Heart left ventricle (tissue), 16 donors: Measurements from ENCODE around the gene LRP1B. TPM values are rescaled to one million over a fixed set of nuclear protein-coding genes. Genes with fewer than 3 reads are reported as not detected.
"Not testable (repeated sequence)": the region's sequence is repeated elsewhere in the genome, so short reads cannot be mapped to it uniquely, and the experiment has no call there.

Experiments used
- ATAC-seq, 4 donors: fragments of 200-7000 bp; cut with Tn5 transposase; one replicate each; pipeline ENCODE4 v1.9.1; 2020 to 2022; ENCODE audit warnings: moderate library complexity in 4 of 4, mild to moderate bottlenecking in 3 of 4, moderate number of reproducible peaks in 1 of 4
- DNase-seq, 5 donors: peaks; one replicate each; pipeline ENCODE4 v3.0.0-alpha.2; 2020
- H3K27ac ChIP-seq, 12 donors: fragments of 200-600 bp; sonication (generic) in 4 of 12; one replicate each; pipeline versions ENCODE4 v1.5.0 to v1.8.0; 2016 to 2022; ENCODE audit warnings: mild to moderate bottlenecking in 2 of 12
- H3K27me3 ChIP-seq, 9 donors: fragments of 200-600 bp; sonication (generic) in 2 of 9; one replicate each; pipeline versions ENCODE4 v1.5.1 to v1.8.0; 2016 to 2022; ENCODE audit warnings: mild to moderate bottlenecking in 3 of 9
- H3K36me3 ChIP-seq, 9 donors: fragments of 200-600 bp; sonication (generic) in 2 of 9; one replicate each; pipeline versions ENCODE4 v1.5.0 to v1.8.0; 2018 to 2022; ENCODE audit warnings: mild to moderate bottlenecking in 2 of 9
- H3K4me1 ChIP-seq, 12 donors: fragments of 200-600 bp; sonication (generic) in 4 of 12; one replicate each; pipeline versions ENCODE4 v1.5.0 to v1.8.0; 2016 to 2022; ENCODE audit warnings: mild to moderate bottlenecking in 3 of 12
- H3K4me3 ChIP-seq, 12 donors: fragments of 200-600 bp; sonication (generic) in 4 of 12; one replicate each; pipeline versions ENCODE4 v1.5.0 to v1.8.0; 2017 to 2022; ENCODE audit warnings: mild to moderate bottlenecking in 9 of 12, moderate library complexity in 4 of 12
- H3K9me3 ChIP-seq, 12 donors: fragments of 200-600 bp; sonication (generic) in 4 of 12; one replicate each; pipeline versions ENCODE4 v1.5.0 to v1.8.0; 2016 to 2022; ENCODE audit warnings: mild to moderate bottlenecking in 1 of 12
- CTCF ChIP-seq, 12 donors: fragments of 200-600 bp; sonication (generic) in 4 of 12; IDR thresholded peaks; one replicate each; pipeline versions ENCODE4 v1.5.0 to v1.8.0; 2018 to 2022; ENCODE audit warnings: antibody characterized with exemption in 12 of 12, mild to moderate bottlenecking in 5 of 12
- POLR2A ChIP-seq, 2 donors: fragments of 450-650 bp; IDR thresholded peaks; one replicate each; pipeline ENCODE4 v1.6.1; 2017; ENCODE audit warnings: antibody characterized with exemption in 2 of 2, mild to moderate bottlenecking in 2 of 2, moderate library complexity in 2 of 2
- WGBS, 4 donors: extraction: QIAGEN DNeasy Blood & Tissue Kit in 2 of 4; methylation state at CpG; one replicate each; pipeline versions ENCODE4 v1.1.5 to v1.1.7; 2013 to 2018; 5-methylcytosine and 5-hydroxymethylcytosine counted together
- intact Hi-C, 10 donors: fragments of 100-400 bp; cut with DNase I; formaldehyde crosslinking; loops; one replicate each; pipeline versions ENCODE4 v1.11.1 to v1.14.2; 2022
- polyA plus RNA-seq, 2 donors: library from polyadenylated mRNA; stranded (reverse); fragments of 200-250 nt; gene quantifications; one replicate each; pipeline ENCODE4 v1.2.3, GENCODE V29; 2013
- total RNA-seq, 9 donors: library from RNA; depleted of rRNA in 2 of 9; stranded (reverse); fragments of >200 nt in 2 of 9; fragmentation: NEBNext Ultra II Directional in 3 of 9; extraction: Animal tissue kit (Norgen Biotek cat#: 25700) in 3 of 9; gene quantifications; one replicate each; pipeline versions ENCODE4 v1.1.0 to v1.2.4, GENCODE V29; 2016 to 2023
- donor health status: ischemic (EF 13 %, LVEDD 7.1; RV severe dilation, severe dysfunction).
- donor health status: healthy with polysubstance abuse.
- donor health status: DM: no; HTN: yes; CAD: no.
- donor health status: DM: no; HTN: no; CAD: no.
- donor health status: ischemic (EF 25% LVEDD 6.9; RV normal size, moderate dysfunction).
- donor health status: ischemic (EF 25% LVEDD 5.7; RV mildly dilated, moderate dysfunction).
- donor health status: healthy.
- donor health status: DM: yes; HTN: yes; CAD: no.
- donor health status: ischemic (EF 35%, LVEDD 5.7; RV mildly dilated, moderate dysfunction).
- donor health status: nonischemic (EF 11% LVEDD 7.7; RV severe dilation, severe dysfunction).
- donor health status: DM: yes; HTN: yes; CAD: no.
- donor health status: PGD.
- donor health status: ischemic (EF 29% LVEDD 5.4; RV normal size, mild dysfunction).
- donor health status: nonischemic (EF 23%, LVEDD 6.1; RV moderate dilation, normal function).

Gene LRP1B
- total and polyA plus RNA-seq, 11 donors = 0.01 to 0.19 (median 0.11) TPM; not detected in 2

- no peak for ATAC-seq
- H3K27ac ChIP-seq = no peak overlapping the region
- DNase-seq = no peak
- no peaks in the 10 kb centered on the region for H3K36me3 ChIP-seq
- intact Hi-C loops = no loop called here
- H3K27me3 ChIP-seq = no peaks in the 10 kb centered on the region
- 61 to 77% (median 70%) methylated on average over 2 of the region's 2 CpGs for WGBS, 4 donors
- no peaks in the 10 kb centered on the region for H3K4me1 ChIP-seq
- H3K4me3 ChIP-seq = no peak overlapping the region
- TF ChIP-seq CTCF (IDR thresholded peaks at IDR 0.05) = no peak
- no peak for TF ChIP-seq POLR2A (IDR thresholded peaks at IDR 0.05)
- H3K9me3 ChIP-seq = no peaks in the 10 kb centered on the region
Observed at GRCh38 chr2:140657657-140658056, 1473.2 kb downstream of the LRP1B start.

- intact Hi-C loops = no loop called here
- no peaks in the 10 kb centered on the region for H3K4me1 ChIP-seq
- ATAC-seq = no peak
- no peaks in the 10 kb centered on the region for H3K27me3 ChIP-seq
- H3K27ac ChIP-seq = no peak overlapping the region
- no peak for DNase-seq
- no peaks in the 10 kb centered on the region for H3K36me3 ChIP-seq
- H3K9me3 ChIP-seq = no peaks in the 10 kb centered on the region
- WGBS, 4 donors = 61 to 71% (median 65%) methylated on average over 3 of the region's 3 CpGs
- TF ChIP-seq CTCF (IDR thresholded peaks at IDR 0.05) = no peak
- TF ChIP-seq POLR2A (IDR thresholded peaks at IDR 0.05) = no peak
- H3K4me3 ChIP-seq = no peak overlapping the region
Observed at GRCh38 chr2:140654565-140654964, 1476.3 kb downstream of the LRP1B start.

GRCh38 chr2:140650825-140651224, 1480.0 kb downstream of the LRP1B start:
- Histone ChIP-seq H3K27me3 (no peaks in the 10 kb centered on the region), H3K9me3 (no peaks in the 10 kb centered on the region), H3K4me3 (no peak overlapping the region), H3K36me3 (no peaks in the 10 kb centered on the region), H3K4me1 (no peaks in the 10 kb centered on the region), H3K27ac (no peak overlapping the region)
- ATAC-seq (no peak), DNase-seq (no peak)
- intact Hi-C loops = no loop called here
- WGBS, 4 donors = 53 to 61% (median 58%) methylated on average over 3 of the region's 3 CpGs
- no peak for TF ChIP-seq POLR2A (IDR thresholded peaks at IDR 0.05)
- TF ChIP-seq CTCF (IDR thresholded peaks at IDR 0.05) = no peak

- H3K4me1 ChIP-seq, DNase-seq, intact Hi-C loops, H3K27me3 ChIP-seq, H3K4me3 ChIP-seq, H3K9me3 ChIP-seq, ATAC-seq, H3K36me3 ChIP-seq, H3K27ac ChIP-seq: not testable (repeated sequence)
- 91 to 97% (median 95%) methylated on average over 4 of the region's 4 CpGs for WGBS, 4 donors
Observed at GRCh38 chr2:140650134-140650533, 1480.7 kb downstream of the LRP1B start.

GRCh38 chr2:140648393-140648792, 1482.4 kb downstream of the LRP1B start:
- DNase-seq (no peak), ATAC-seq (no peak)
- intact Hi-C loops = no loop called here
- no peak overlapping the region for H3K27ac ChIP-seq
- WGBS, 4 donors = 80 to 90% (median 84%) methylated on average over 2 of the region's 2 CpGs
- H3K36me3 ChIP-seq = no peaks in the 10 kb centered on the region
- H3K4me3 ChIP-seq = no peak overlapping the region
- no peaks in the 10 kb centered on the region for H3K27me3 ChIP-seq
- H3K4me1 ChIP-seq = no peaks in the 10 kb centered on the region
- no peaks in the 10 kb centered on the region for H3K9me3 ChIP-seq
- TF ChIP-seq CTCF (IDR thresholded peaks at IDR 0.05) (no peak), POLR2A (IDR thresholded peaks at IDR 0.05) (no peak)
